H1 (cell line): ENCODE results near the gene CRTC1. TPM values are rescaled to one million over a fixed set of nuclear protein-coding genes. Genes with fewer than 3 reads are reported as not detected.

Experiments
- CTCF ChIA-PET: fragments of 300-600 bp; sonication (Branson Sonifier 250); formaldehyde crosslinking; loops from one replicate; lab custom pipeline; 2021; ENCODE audit not compliant: partially characterized antibody; lab: Charles Lee
- POLR2A ChIA-PET: fragments of 300-600 bp; sonication (Branson Sonifier 250); formaldehyde crosslinking; loops from one replicate; lab custom pipeline; 2021; ENCODE audit warnings: inconsistent platforms; ENCODE audit not compliant: partially characterized antibody; lab: Charles Lee
- DNase-seq, 2 experiments: peaks; one replicate each; pipeline versions ENCODE4 v3.0.0 to v3.0.0-alpha.2; 2010 to 2022; ENCODE audit warnings: low spot score in 2 of 2, low read depth in 1 of 2, mixed read lengths in 1 of 2
- FAIRE-seq: peaks from 2 replicates; lab custom pipeline; 2011; peaks lifted over from hg19 to GRCh38; lab: Jason Lieb, UNC
- H2AFZ ChIP-seq: 2 replicates; pipeline ENCODE4 v1.8.1; 2012; ENCODE audit warnings: low read length, inconsistent platforms
- H2AK5ac ChIP-seq: 2 replicates; pipeline ENCODE4 v1.6.1; 2013; ENCODE audit warnings: low read depth, low read length
- H2BK120ac ChIP-seq: replicated peaks from 2 replicates; pipeline ENCODE3; 2013; ENCODE audit warnings: low read depth, low read length, inconsistent platforms
- H2BK12ac ChIP-seq: 2 replicates; pipeline ENCODE4 v1.6.1; 2013; ENCODE audit warnings: low read depth, low read length
- H2BK15ac ChIP-seq: 2 replicates; pipeline ENCODE4 v1.6.1; 2013; ENCODE audit warnings: low read length
- H2BK20ac ChIP-seq: 2 replicates; pipeline ENCODE4 v1.6.1; 2013; ENCODE audit warnings: low read length
- H2BK5ac ChIP-seq: 2 replicates; pipeline ENCODE4 v1.6.1; 2013; ENCODE audit warnings: low read depth, low read length
- H3K14ac ChIP-seq: 2 replicates; pipeline ENCODE4 v1.6.1; 2013; ENCODE audit warnings: inconsistent platforms; ENCODE audit not compliant: insufficient read length
- H3K18ac ChIP-seq: 2 replicates; pipeline ENCODE4 v1.6.1; 2013; ENCODE audit warnings: low read length; ENCODE audit errors: extremely low read depth
- H3K23ac ChIP-seq: 2 replicates; pipeline ENCODE4 v1.6.1; 2013; ENCODE audit warnings: inconsistent platforms; ENCODE audit not compliant: insufficient read length
- H3K23me2 ChIP-seq: 2 replicates; pipeline ENCODE4 v1.6.1; 2013; ENCODE audit warnings: low read depth, low read length
- H3K27ac ChIP-seq: 2 replicates; pipeline ENCODE4 v1.6.1; 2011; ENCODE audit warnings: low read depth, low read length, inconsistent platforms
- H3K27me3 ChIP-seq, 4 experiments: replicated peaks in 1 of 4; 1 replicate in 1 of 4; 2 replicates in 3 of 4; pipeline versions ENCODE4 v1.6.1 to v1.8.1; 2011 to 2013; ENCODE audit warnings: low read length in 3 of 4, mild to moderate bottlenecking in 3 of 4, inconsistent platforms in 2 of 4, mixed read lengths in 2 of 4, moderate library complexity in 1 of 4; ENCODE audit not compliant: control insufficient read depth in 3 of 4, insufficient read depth in 3 of 4; ENCODE audit errors: extremely low read depth in 1 of 4
- H3K36me3 ChIP-seq, 4 experiments: 2 replicates each; pipeline versions ENCODE4 v1.6.1 to v1.8.1; 2011 to 2013; ENCODE audit warnings: mild to moderate bottlenecking in 4 of 4, low read length in 3 of 4, moderate library complexity in 2 of 4, control low read depth in 1 of 4, inconsistent platforms in 1 of 4; ENCODE audit not compliant: insufficient read depth in 4 of 4, control insufficient read depth in 2 of 4
- H3K4ac ChIP-seq: replicated peaks from 2 replicates; pipeline ENCODE3; 2013; ENCODE audit warnings: low read length, low read depth, mixed read lengths, inconsistent platforms; ENCODE audit not compliant: insufficient read length
- H3K4me1 ChIP-seq, 4 experiments: replicated peaks in 1 of 4; 1 replicate in 1 of 4; 2 replicates in 3 of 4; pipeline versions ENCODE4 v1.6.1 to v1.8.1; 2011 to 2013; ENCODE audit warnings: low read length in 3 of 4, inconsistent platforms in 2 of 4, mixed read lengths in 1 of 4; ENCODE audit not compliant: insufficient read depth in 4 of 4, control insufficient read depth in 3 of 4
- H3K4me2 ChIP-seq, 2 experiments: 2 replicates each; pipeline versions ENCODE4 v1.6.1 to v1.8.1; 2011 to 2013; ENCODE audit warnings: low read depth in 2 of 2, low read length in 2 of 2, control low read depth in 1 of 2, inconsistent platforms in 1 of 2, mild to moderate bottlenecking in 1 of 2; ENCODE audit not compliant: insufficient read depth in 1 of 2
- H3K4me3 ChIP-seq, 4 experiments: fragments of 200-600, 300-600 bp in 1 of 4; sonication (generic), shearing (Covaris generic), sonication (Bioruptor Twin) in 1 of 4; 2 replicates each; pipeline versions ENCODE4 v1.5.1 to v1.8.1; 2011 to 2016; ENCODE audit warnings: low read length in 4 of 4, low read depth in 3 of 4, control low read depth in 2 of 4, inconsistent platforms in 2 of 4, mild to moderate bottlenecking in 2 of 4, mixed read lengths in 1 of 4, moderate library complexity in 1 of 4; ENCODE audit not compliant: insufficient read depth in 2 of 4; ENCODE audit errors: extremely low read depth in 1 of 4
- H3K56ac ChIP-seq: replicated peaks from 2 replicates; pipeline ENCODE3; 2013; ENCODE audit warnings: low read depth, mild to moderate bottlenecking, mixed read lengths, low read length, inconsistent platforms; ENCODE audit not compliant: insufficient read length
- H3K79me1 ChIP-seq: 2 replicates; pipeline ENCODE4 v1.6.1; 2013; ENCODE audit warnings: low read depth, low read length, control low read depth
- H3K79me2 ChIP-seq, 2 experiments: 2 replicates each; pipeline versions ENCODE4 v1.6.1 to v1.8.1; 2012 to 2013; ENCODE audit warnings: low read length in 2 of 2, mild to moderate bottlenecking in 2 of 2, inconsistent platforms in 1 of 2; ENCODE audit not compliant: insufficient read depth in 2 of 2, control insufficient read depth in 1 of 2
- H3K9ac ChIP-seq, 4 experiments: replicated peaks in 1 of 4; 1 replicate in 1 of 4; 2 replicates in 3 of 4; pipeline versions ENCODE4 v1.6.1 to v1.8.1; 2011 to 2013; ENCODE audit warnings: low read depth in 3 of 4, low read length in 3 of 4, control low read depth in 2 of 4, mild to moderate bottlenecking in 2 of 4, moderate library complexity in 2 of 4, inconsistent platforms in 1 of 4; ENCODE audit errors: extremely low read depth in 1 of 4
- H3K9me3 ChIP-seq, 2 experiments: 2 replicates each; pipeline versions ENCODE4 v1.6.1 to v1.8.1; 2012 to 2013; ENCODE audit warnings: mild to moderate bottlenecking in 2 of 2, moderate library complexity in 2 of 2, control low read depth in 1 of 2, inconsistent platforms in 1 of 2, low read depth in 1 of 2, low read length in 1 of 2, mixed read lengths in 1 of 2; ENCODE audit not compliant: insufficient read depth in 2 of 2
- H4K20me1 ChIP-seq, 2 experiments: replicated peaks in 1 of 2; 2 replicates each; pipeline versions ENCODE3 to v1.8.1; 2011 to 2013; ENCODE audit warnings: inconsistent platforms in 2 of 2, low read length in 2 of 2, mild to moderate bottlenecking in 1 of 2; ENCODE audit not compliant: insufficient read depth in 2 of 2, control insufficient read depth in 1 of 2
- H4K5ac ChIP-seq: 2 replicates; pipeline ENCODE4 v1.6.1; 2013; ENCODE audit warnings: low read length, low read depth, mixed read lengths, inconsistent platforms; ENCODE audit not compliant: insufficient read length
- H4K8ac ChIP-seq: 2 replicates; pipeline ENCODE4 v1.8.0; 2013; ENCODE audit warnings: mild to moderate bottlenecking, moderate library complexity, low read length, inconsistent platforms; ENCODE audit not compliant: insufficient read depth; ENCODE audit errors: extremely low read depth
- H4K91ac ChIP-seq: replicated peaks from 2 replicates; pipeline ENCODE3; 2013; ENCODE audit warnings: low read length, mixed read lengths, inconsistent platforms; ENCODE audit not compliant: insufficient read length
- GABPA ChIP-seq: IDR thresholded peaks from 2 replicates; pipeline ENCODE4 v1.6.1; 2011; ENCODE audit warnings: mild to moderate bottlenecking, low read length, moderate library complexity, borderline replicate concordance; ENCODE audit not compliant: insufficient read depth
- WGBS, 2 experiments: shearing (Covaris generic) in 1 of 2; methylation state at CpG; one replicate each; pipeline versions ENCODE4 v1.1.6 to v1.1.7; 2013 to 2015; ENCODE audit warnings: low lambda C conversion rate in 2 of 2, mixed read lengths in 2 of 2, inconsistent platforms in 1 of 2, low coverage in 1 of 2, missing lambda C conversion rate in 1 of 2; ENCODE audit not compliant: insufficient replicate concordance in 2 of 2, insufficient coverage in 1 of 2, insufficient read length in 1 of 2; ENCODE audit errors: extremely low coverage in 1 of 2, missing lambda C conversion rate in 1 of 2; 5-methylcytosine and 5-hydroxymethylcytosine counted together
- polyA plus RNA-seq, 7 experiments: library from polyadenylated mRNA; depleted of rRNA in 3 of 7; stranded (reverse) in 5 of 7; unstranded in 2 of 7; fragments of >200 nt in 5 of 7; fragments of 200-250 nt in 2 of 7; gene quantifications; 1 replicate in 5 of 7; 2 replicates in 1 of 7; 4 replicates in 1 of 7; pipeline versions ENCODE4 v1.2.1 to v1.2.3, GENCODE V29; 2011 to 2013; ENCODE audit warnings: missing spikeins in 2 of 7, mixed read lengths in 2 of 7
- total RNA-seq: library from RNA; stranded (reverse); fragmentation: NEBNext Ultra II Directional; extraction: Animal tissue kit (Norgen Biotek cat#: 25700); gene quantifications from 2 replicates; pipeline ENCODE4 v1.2.1, GENCODE V29; 2021

The CRTC1 gene
- total and polyA plus RNA-seq, 2 of the 8 experiments (the other 6 are each of a cell fraction or from before 2014, with no cell fraction given), result 2.9 to 8.5 TPM

GRCh38 chr19:18655173-18655844 lies 28.2 kb upstream of the CRTC1 start:
- Histone ChIP-seq H3K56ac (no peak overlapping the region), H3K9ac (no peak overlapping the region), H3K23ac (no peak overlapping the region), H3K4me3 (no peak overlapping the region), H2AFZ (no peak overlapping the region), H3K4ac (no peak overlapping the region), H3K79me1 (peaks cover 8% of the 10 kb centered on the region), H2BK20ac (no peak overlapping the region), H2BK12ac (no peak overlapping the region), H4K20me1 (peaks cover 7 to 31% of the 10 kb centered on the region in 2 experiments), H2AK5ac (0 out of 2 replicates have a peak overlapping the region, but pooled peaks have one; percentile 24), H3K79me2 (no peaks in the 10 kb centered on the region; a peak in 1 of 4 replicates), H4K8ac (peak overlapping the region; percentile 17; the same call in 1 of the 2 replicates), H2BK15ac (no peak overlapping the region), H3K9me3 (no peaks in the 10 kb centered on the region), H3K4me1 (peaks cover 0 to 15% (median 5%) of the 10 kb centered on the region in 4 experiments; a peak in 5 of 7 replicates), H3K4me2 (no peak overlapping the region), H3K23me2 (peaks cover 13% of the 10 kb centered on the region; the same call in 1 of the 2 replicates), H2BK120ac (no peak overlapping the region), H3K14ac (no peak overlapping the region), H3K27me3 (peaks cover 0 to 4% (median 0%) of the 10 kb centered on the region in 4 experiments; a peak in 1 of 7 replicates), H3K18ac (no peak overlapping the region), H3K27ac (no peak overlapping the region), H2BK5ac (no peak overlapping the region; the same call in 1 of the 2 replicates), H4K91ac (no peak overlapping the region), H4K5ac (no peak overlapping the region), H3K36me3 (no peaks in the 10 kb centered on the region)
- no peak for FAIRE-seq
- POLR2A ChIA-PET, result interaction anchor here (0.6 to 1.6 kb wide), 2 partner anchors 10 to 443 kb away, joined by 3 to 4 read pairs; no protein-coding TSS in a partner anchor
- no peak for DNase-seq
- CTCF ChIA-PET, result interaction anchor here (0.8 to 1.5 kb wide), 2 partner anchors 14 to 204 kb away, joined by 3 to 4 read pairs; no protein-coding TSS in a partner anchor
- no peak for TF ChIP-seq GABPA
- 96% methylated on average over 11 of the region's 13 CpGs; no CpG with 5 or more reads in 1 of the 2 experiments for WGBS, 2 experiments
